ENCODE data around the gene DNAAF1. TPM values are rescaled to one million over a fixed set of nuclear protein-coding genes. Genes with fewer than 3 reads are reported as not detected.

Gene DNAAF1
- polyA plus RNA-seq, 1 donor (not counting 4 experiments of a cell fraction or from before 2014, with no cell fraction given) = 0.01 TPM

GRCh38 chr16:84107921-84108320 is 37.2 kb upstream of the DNAAF1 start:
- Histone ChIP-seq H3K4me1 (ENCODE audit: control insufficient read depth, extremely low read depth, insufficient read depth, low read length) (peaks cover 11% of the 10 kb centered on the region), H3K9me3 (ENCODE audit: control insufficient read depth, low read depth, low read length) (no peaks in the 10 kb centered on the region), H3K9me1 (ENCODE audit: control insufficient read depth, extremely low read depth, insufficient read depth, low read length) (peaks cover 3% of the 10 kb centered on the region), H3K27ac (ENCODE audit: control insufficient read depth, insufficient read depth, low read length) (no peak overlapping the region), H3K9ac (ENCODE audit: control insufficient read depth, extremely low read depth, insufficient read depth, low read length) (no peak overlapping the region), H3K4me3 (ENCODE audit: control insufficient read depth in 2 of 3, extremely low read depth in 1 of 3, insufficient read depth in 2 of 3, low read depth in 1 of 3, low read length in 3 of 3) (no peak overlapping the region), H3K79me2 (ENCODE audit: control insufficient read depth, insufficient read depth, low read length) (peaks cover 82% of the 10 kb centered on the region), H4K20me1 (ENCODE audit: control insufficient read depth, extremely low read depth, insufficient read depth, low read length) (peaks cover 9% of the 10 kb centered on the region), H3K4me2 (ENCODE audit: control insufficient read depth, extremely low read depth, insufficient read depth, low read depth, low read length) (no peak overlapping the region), H3K36me3 (ENCODE audit: control insufficient read depth in 2 of 2, extremely low read depth in 1 of 2, insufficient read depth in 2 of 2, low read length in 2 of 2) (peaks cover 0 to 7% of the 10 kb centered on the region in 2 experiments), H2AFZ (ENCODE audit: control insufficient read depth, low read length) (no peak overlapping the region), H3K27me3 (ENCODE audit: control insufficient read depth, extremely low read depth, insufficient read depth, low read length) (no peaks in the 10 kb centered on the region)
- TF ChIP-seq CTCF (optimal IDR thresholded peaks at IDR 0.05 in 1 of 3, IDR thresholded peaks at IDR 0.05 in 1 of 3, conservative IDR thresholded peaks at IDR 0.05 in 1 of 3; ENCODE audit: extremely low read depth in 1 of 3, insufficient read depth in 2 of 3, low read length in 3 of 3) (no peak), EZH2 (IDR thresholded peaks at IDR 0.05; ENCODE audit: low read length) (no peak)
- dilution Hi-C loops (cut with MboI; ENCODE audit: extremely low pct_ligation_motif_present, low sequenced_read_pairs) = no loop called here
- no peak for FAIRE-seq
- no peak for DNase-seq (ENCODE audit: low read depth, low spot score)

- Histone ChIP-seq H3K9me3 (ENCODE audit: control insufficient read depth, low read depth, low read length) (no peaks in the 10 kb centered on the region), H3K79me2 (ENCODE audit: control insufficient read depth, insufficient read depth, low read length) (peaks cover 87% of the 10 kb centered on the region), H3K27ac (ENCODE audit: control insufficient read depth, insufficient read depth, low read length) (no peak overlapping the region), H4K20me1 (ENCODE audit: control insufficient read depth, extremely low read depth, insufficient read depth, low read length) (peaks cover 7% of the 10 kb centered on the region), H3K27me3 (ENCODE audit: control insufficient read depth, extremely low read depth, insufficient read depth, low read length) (no peaks in the 10 kb centered on the region), H3K4me3 (ENCODE audit: control insufficient read depth in 2 of 3, extremely low read depth in 1 of 3, insufficient read depth in 2 of 3, low read depth in 1 of 3, low read length in 3 of 3) (no peak overlapping the region), H3K36me3 (ENCODE audit: control insufficient read depth in 2 of 2, extremely low read depth in 1 of 2, insufficient read depth in 2 of 2, low read length in 2 of 2) (peaks cover 0 to 7% of the 10 kb centered on the region in 2 experiments), H3K9ac (ENCODE audit: control insufficient read depth, extremely low read depth, insufficient read depth, low read length) (no peak overlapping the region), H3K4me2 (ENCODE audit: control insufficient read depth, extremely low read depth, insufficient read depth, low read depth, low read length) (no peak overlapping the region), H3K9me1 (ENCODE audit: control insufficient read depth, extremely low read depth, insufficient read depth, low read length) (peaks cover 3% of the 10 kb centered on the region), H3K4me1 (ENCODE audit: control insufficient read depth, extremely low read depth, insufficient read depth, low read length) (no peaks in the 10 kb centered on the region), H2AFZ (ENCODE audit: control insufficient read depth, low read length) (no peak overlapping the region)
- dilution Hi-C loops (cut with MboI; ENCODE audit: extremely low pct_ligation_motif_present, low sequenced_read_pairs) = no loop called here
- no peak for TF ChIP-seq EZH2 (IDR thresholded peaks at IDR 0.05; ENCODE audit: low read length)
- no peak for TF ChIP-seq CTCF (optimal IDR thresholded peaks at IDR 0.05 in 1 of 3, IDR thresholded peaks at IDR 0.05 in 1 of 3, conservative IDR thresholded peaks at IDR 0.05 in 1 of 3; ENCODE audit: extremely low read depth in 1 of 3, insufficient read depth in 2 of 3, low read length in 3 of 3)
- DNase-seq (ENCODE audit: low read depth, low spot score) (no peak), FAIRE-seq (no peak)
These were observed 35.3 kb upstream of the DNAAF1 start for GRCh38 chr16:84109598-84110335.

All from keratinocyte (primary cell).